CD1c-positive myeloid dendritic cell (primary cell): ENCODE data around the gene IGFL4.

Experiments
- DNase-seq: peaks from one replicate; pipeline ENCODE4 v3.0.0-alpha.2; 2016; ENCODE audit errors: extremely low spot score

IGFL4 gene

GRCh38 chr19:46020819-46021125 is 20.0 kb downstream of the IGFL4 start:
- no peak for DNase-seq

- DNase-seq: no peak
Measured at GRCh38 chr19:46019270-46019669, 21.5 kb downstream of the IGFL4 start.

GRCh38 chr19:46018729-46019251 is 22.0 kb downstream of the IGFL4 start:
- no peak for DNase-seq

- no peak for DNase-seq
Measured at GRCh38 chr19:46017874-46018675, 22.7 kb downstream of the IGFL4 start.

- DNase-seq: no peak
Measured at GRCh38 chr19:46017095-46017429, 23.7 kb downstream of the IGFL4 start.

GRCh38 chr19:46016426-46017094 is 24.2 kb downstream of the IGFL4 start:
- DNase-seq: peak; percentile 89

GRCh38 chr19:46015687-46016425 is 24.9 kb downstream of the IGFL4 start:
- DNase-seq: peak; percentile 13

- DNase-seq: peak; percentile 47
Measured at GRCh38 chr19:46014941-46015686, 25.7 kb downstream of the IGFL4 start.

- DNase-seq: no peak
Measured at GRCh38 chr19:46014534-46014933, 26.3 kb downstream of the IGFL4 start.

- DNase-seq: peak; percentile 72
Measured at GRCh38 chr19:46009530-46010510, 31.0 kb downstream of the IGFL4 start.

GRCh38 chr19:46006411-46006810 is 34.4 kb downstream of the IGFL4 start:
- no peak for DNase-seq

GRCh38 chr19:46002678-46003275 is 38.0 kb downstream of the IGFL4 start:
- no peak for DNase-seq

GRCh38 chr19:46000491-46001246 is 40.1 kb downstream of the IGFL4 start:
- peak; percentile 38 for DNase-seq

GRCh38 chr19:45999653-46000121 is 41.1 kb downstream of the IGFL4 start:
- DNase-seq: peak; percentile 69

GRCh38 chr19:45998834-45999233 is 42.0 kb downstream of the IGFL4 start:
- DNase-seq: no peak

- no peak for DNase-seq
Measured at GRCh38 chr19:45996933-45997332, 43.9 kb downstream of the IGFL4 start.

GRCh38 chr19:45995715-45996385 is 45.0 kb downstream of the IGFL4 start:
- no peak for DNase-seq

GRCh38 chr19:45994998-45995714 is 45.6 kb downstream of the IGFL4 start, which contains the start of gene CCDC61:
CCDC61 (plus strand) TSS chr19:45995467; CDS start chr19:46003019, 7,552 bp downstream.
- DNase-seq: peak; percentile 100
